ENCODE results near the gene DNAJC7.
A peak's percentile ranks its signal among the peaks of the same experiment; 100 is the strongest.

The DNAJC7 gene

GRCh38 chr17:42010898-42011516, 6.2 kb downstream of the DNAJC7 start:
- peak; percentile 61 for DNase-seq

- peak; percentile 78 for DNase-seq
These were observed 7.0 kb downstream of the DNAJC7 start for GRCh38 chr17:42010266-42010680.

GRCh38 chr17:42009170-42009569, 8.1 kb downstream of the DNAJC7 start:
- peak; percentile 19 for DNase-seq

- no peak for DNase-seq
These were observed 12.1 kb downstream of the DNAJC7 start for GRCh38 chr17:42005166-42005565.

- no peak for DNase-seq
These were observed 14.4 kb downstream of the DNAJC7 start for GRCh38 chr17:42002792-42003301.

GRCh38 chr17:42002175-42002791, 15.0 kb downstream of the DNAJC7 start:
- peak; percentile 11 for DNase-seq

GRCh38 chr17:42001729-42002128, 15.5 kb downstream of the DNAJC7 start:
- DNase-seq = no peak

GRCh38 chr17:42000413-42001133, 16.7 kb downstream of the DNAJC7 start:
- DNase-seq = peak; percentile 68

GRCh38 chr17:41998497-41998896, 18.7 kb downstream of the DNAJC7 start:
- DNase-seq = no peak

- no peak for DNase-seq
These were observed 20.4 kb downstream of the DNAJC7 start for GRCh38 chr17:41996855-41997164.

GRCh38 chr17:41992576-41992975, 24.7 kb downstream of the DNAJC7 start:
- DNase-seq = no peak

- no peak for DNase-seq
These were observed 27.4 kb downstream of the DNAJC7 start for GRCh38 chr17:41989702-41990419.

GRCh38 chr17:41988418-41988817, 28.8 kb downstream of the DNAJC7 start:
- no peak for DNase-seq

- no peak for DNase-seq
These were observed 29.6 kb downstream of the DNAJC7 start for GRCh38 chr17:41987642-41988041.

GRCh38 chr17:41986634-41987033, 30.6 kb downstream of the DNAJC7 start:
- no peak for DNase-seq

GRCh38 chr17:41985919-41986318, 31.3 kb downstream of the DNAJC7 start:
- no peak for DNase-seq

GRCh38 chr17:41984454-41984853, 32.8 kb downstream of the DNAJC7 start:
- no peak for DNase-seq

GRCh38 chr17:41982026-41982760, 35.0 kb downstream of the DNAJC7 start:
- no peak for DNase-seq

GRCh38 chr17:41977991-41978390, 39.2 kb downstream of the DNAJC7 start:
- no peak for DNase-seq

- DNase-seq = no peak
These were observed 41.0 kb downstream of the DNAJC7 start for GRCh38 chr17:41976142-41976768.

- no peak for DNase-seq
These were observed 41.8 kb downstream of the DNAJC7 start for GRCh38 chr17:41975099-41976083.

Measured in suppressor macrophage treated with lipopolysaccharide for 4 hours (primary cell).